SHP77 (cell line): ENCODE measurements around the gene BAX.
A peak's percentile ranks its signal among the peaks of the same experiment; 100 is the strongest.

Source experiments
- DNase-seq, 2 experiments: peaks; one replicate each; lab custom pipeline; 2025; lab: John Stamatoyannopoulos, UW

BAX gene

GRCh38 chr19:48985711-48986110, 31.0 kb downstream of the BAX start:
- no peak for DNase-seq

DNA sequence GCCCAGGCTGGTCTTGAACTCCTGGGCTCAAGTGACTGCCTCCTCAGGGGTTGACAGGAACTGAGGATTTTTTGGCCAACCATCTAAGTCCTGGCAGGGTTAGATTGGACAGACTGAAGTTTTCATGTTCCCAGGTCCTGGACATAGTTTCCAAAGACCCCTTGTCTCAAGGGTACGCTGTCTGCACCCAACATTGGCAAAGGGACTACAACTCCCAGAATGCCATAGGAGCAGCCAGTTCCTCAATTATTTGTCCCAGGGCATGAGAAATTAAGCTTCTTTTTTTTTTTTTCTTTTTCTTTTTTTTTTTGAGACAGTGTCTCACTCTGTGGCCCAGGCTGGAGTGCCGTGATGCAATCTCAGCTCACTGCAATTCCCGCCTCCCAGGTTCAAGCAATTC, 31.5 kb downstream of the BAX start:
- no peak for DNase-seq

DNA sequence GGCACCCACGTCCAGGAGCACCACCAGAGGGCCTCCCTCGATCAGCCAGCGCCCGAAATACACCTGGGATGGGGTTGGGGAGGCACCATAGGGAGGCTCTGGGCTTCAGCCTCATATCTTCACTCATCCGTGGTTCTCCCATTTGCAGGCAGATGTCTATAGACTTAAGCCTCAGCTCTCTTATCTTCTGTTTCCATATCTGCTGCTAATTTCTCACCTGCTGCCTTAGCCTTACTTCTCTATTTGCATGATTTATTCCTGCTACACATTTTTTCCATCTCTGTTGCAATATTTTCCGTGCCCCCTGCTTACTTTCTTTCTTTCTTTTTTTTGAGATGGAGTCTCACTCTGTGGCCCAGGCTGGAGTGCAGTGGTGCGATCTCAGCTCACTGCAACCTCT, 32.6 kb downstream of the BAX start:
- DNase-seq: no peak

- no peak for DNase-seq
Observed at GRCh38 chr19:48988286-48988685, 33.6 kb downstream of the BAX start.

- DNase-seq: no peak
Observed at GRCh38 chr19:48988860-48989259, 34.2 kb downstream of the BAX start.

GRCh38 chr19:48989701-48990291, 35.1 kb downstream of the BAX start:
- DNase-seq: no peak

DNA sequence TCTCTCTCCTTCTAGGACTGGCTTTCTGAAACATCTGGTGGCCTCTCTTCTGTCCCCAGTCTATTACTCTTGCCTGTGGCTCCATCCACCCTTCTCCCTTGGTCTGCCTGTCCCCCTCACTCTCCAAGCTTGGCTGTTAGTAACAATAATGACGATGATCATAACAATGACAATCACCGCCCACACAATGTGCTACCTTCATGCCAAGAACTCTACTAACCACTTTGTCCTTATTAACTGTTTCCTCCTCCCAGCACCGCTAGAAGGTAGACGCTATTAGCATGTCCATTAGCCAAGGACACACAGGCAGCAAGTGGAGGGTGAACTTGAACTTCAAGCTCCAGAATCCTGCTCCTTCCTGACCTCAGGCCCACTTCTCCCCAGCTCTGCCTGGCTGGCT, 35.7 kb downstream of the BAX start:
- no peak for DNase-seq

GRCh38 chr19:48991011-48991609, 36.4 kb downstream of the BAX start:
- DNase-seq: no peak

- no peak for DNase-seq
Observed at GRCh38 chr19:48991873-48992580, 37.4 kb downstream of the BAX start.

DNA sequence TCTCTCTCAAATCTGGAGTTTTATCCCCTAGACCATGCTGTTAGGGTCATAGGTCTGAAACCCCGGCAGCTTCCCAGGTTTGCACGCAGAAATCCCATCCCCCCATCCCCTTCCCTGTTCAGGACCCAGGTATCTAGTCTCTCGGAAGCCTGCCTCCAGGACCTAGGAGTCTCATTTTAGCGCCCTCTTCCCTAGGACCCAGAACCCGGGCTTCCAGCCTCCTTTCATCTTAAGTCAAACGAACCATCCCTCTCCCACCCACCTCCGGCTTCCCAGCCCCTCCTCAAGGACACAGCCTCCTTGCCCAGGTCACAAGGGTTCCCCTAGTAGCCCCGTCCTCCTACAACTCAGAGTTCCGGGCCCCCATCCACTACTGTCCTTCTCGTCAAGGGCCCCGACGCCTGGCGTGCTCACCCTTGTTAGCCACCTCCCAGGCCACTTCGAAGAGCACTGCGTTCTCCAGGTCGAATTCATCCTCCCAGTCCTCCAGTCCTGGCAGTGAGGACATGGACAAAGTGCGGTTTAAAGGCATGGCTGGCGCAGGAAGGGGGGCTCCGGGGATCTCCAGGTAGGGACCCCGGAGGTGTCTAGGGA, 38.0 kb downstream of the BAX start:
- no peak for DNase-seq

DNA sequence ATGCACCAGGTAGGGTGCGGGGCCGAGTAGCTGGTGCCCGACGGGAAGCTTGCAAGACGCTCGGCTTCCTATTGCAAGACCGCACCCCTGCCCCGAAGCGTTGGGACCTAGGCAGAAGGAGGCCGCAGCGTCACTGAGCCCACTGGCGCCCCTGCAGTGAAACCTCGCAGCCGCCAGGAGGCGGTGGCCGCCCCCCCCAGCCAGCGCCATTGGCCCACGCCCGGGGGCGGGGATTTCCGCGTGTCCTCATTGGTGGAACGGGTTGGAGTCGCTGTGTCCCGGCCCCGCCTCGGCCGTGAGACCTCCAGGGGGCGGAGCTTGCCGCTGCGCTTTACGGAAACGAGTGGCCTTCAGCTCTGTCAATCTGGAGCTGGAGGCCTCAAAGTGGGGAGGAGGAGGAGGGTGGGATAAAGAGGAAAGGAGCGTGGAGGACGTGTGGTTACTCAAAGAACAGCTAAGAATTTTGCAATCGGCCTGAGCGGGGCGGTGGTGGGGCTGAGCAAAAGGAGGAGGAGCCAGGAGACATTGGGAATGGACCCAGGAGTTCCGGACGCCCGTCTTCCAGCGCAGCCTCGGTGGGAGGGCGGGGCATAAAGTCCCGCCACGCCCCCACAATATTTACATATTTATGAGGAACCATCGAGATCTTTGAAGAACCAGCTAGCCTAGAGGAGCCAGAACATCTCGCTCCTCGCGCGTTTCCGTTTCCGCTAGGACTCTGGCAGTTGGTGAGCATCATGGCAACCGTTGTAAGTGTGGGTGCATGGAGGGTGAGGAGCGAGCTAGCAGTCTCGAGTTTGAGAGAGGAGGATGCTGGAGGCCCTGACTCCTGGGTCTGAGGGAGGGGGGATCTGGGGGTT, 38.7 kb downstream of the BAX start, which contains the start of the genes GYS1 and RUVBL2:
GYS1 (minus strand) TSS at position 135 of the 860 bp plus-strand sequence. CDS start 197 bp downstream, outside the sequence.
RUVBL2 (plus strand) TSS at position 713 of the 860 bp plus-strand sequence; CDS start at position 738, 25 bp downstream.
- peak; percentile 98 to 99 for DNase-seq

DNA sequence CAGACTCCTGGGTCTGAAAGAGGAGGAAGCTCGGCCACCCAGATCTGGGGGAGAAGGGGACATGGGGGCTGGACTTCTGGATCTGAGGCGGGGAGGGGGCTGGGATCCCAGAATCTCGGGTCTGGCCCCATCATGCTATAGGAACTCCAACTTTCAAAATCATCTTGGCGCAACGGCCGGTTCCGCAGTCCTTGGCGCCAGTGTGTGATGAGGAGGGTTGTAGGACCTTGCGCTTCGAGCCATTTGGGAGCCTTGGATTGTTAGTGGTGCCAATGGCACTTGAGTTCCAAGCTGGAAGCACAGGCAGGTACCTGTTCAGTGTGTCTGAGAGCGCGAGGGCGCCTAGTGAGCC, 39.3 kb downstream of the BAX start:
- DNase-seq: no peak

- peak; percentile 70 to 79 for DNase-seq
Observed at GRCh38 chr19:48997972-48998371, 43.3 kb downstream of the BAX start.

DNA sequence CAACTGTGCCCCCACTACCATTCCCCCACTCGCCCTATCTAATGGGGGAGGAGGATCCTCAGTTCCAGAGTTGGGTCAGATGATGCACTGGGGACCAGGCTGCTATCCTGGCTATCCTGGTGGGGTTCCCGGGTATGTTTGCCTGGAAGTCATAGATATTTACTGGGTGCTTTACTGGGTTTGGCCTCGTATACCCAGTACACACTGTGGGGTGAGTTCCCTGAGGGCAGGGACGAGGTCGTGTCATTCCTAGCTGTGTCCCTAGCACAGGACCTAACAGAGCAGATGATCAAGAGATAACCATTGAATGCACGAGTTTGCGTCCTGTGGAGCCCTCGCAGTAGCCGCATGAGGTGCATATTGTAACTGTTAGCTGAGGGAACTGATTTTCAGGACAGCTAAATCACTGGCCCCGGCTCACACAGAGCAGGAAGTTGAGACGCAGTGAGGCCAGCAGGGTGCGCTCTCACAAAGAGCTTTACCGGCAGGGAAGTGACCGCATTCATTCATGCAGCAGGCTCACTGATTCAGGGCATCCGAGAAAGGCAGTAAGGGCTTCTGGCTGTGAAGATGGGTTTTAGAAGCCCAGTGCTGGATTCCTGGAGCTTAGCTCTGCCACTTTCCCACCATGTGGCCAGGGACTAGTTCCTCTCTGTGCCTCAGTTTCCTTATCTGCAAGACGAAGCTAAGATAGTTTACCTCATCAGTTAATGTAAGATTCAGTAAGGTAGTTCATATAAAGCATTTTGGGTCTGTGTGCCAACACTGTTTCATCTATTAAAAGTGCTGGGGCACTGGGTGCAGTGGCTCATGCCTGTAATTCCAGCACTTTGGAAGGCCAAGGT, 45.0 kb downstream of the BAX start:
- DNase-seq: peak in 1 of 2 experiments; percentile 40

DNA sequence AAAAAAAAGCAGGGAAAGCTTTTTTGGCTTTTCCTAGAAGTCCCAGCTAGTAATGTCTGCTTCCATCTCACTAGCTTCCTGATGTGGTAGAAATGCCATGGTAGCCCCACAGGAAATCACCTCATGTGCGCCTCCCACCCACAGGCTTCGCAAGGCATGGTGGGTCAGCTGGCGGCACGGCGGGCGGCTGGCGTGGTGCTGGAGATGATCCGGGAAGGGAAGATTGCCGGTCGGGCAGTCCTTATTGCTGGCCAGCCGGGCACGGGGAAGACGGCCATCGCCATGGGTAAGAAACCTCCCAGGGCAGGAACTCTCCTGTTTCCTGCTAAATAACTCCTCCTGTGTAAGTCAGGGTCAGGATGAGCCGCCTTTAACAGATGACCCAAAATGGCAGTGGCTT, 49.5 kb downstream of the BAX start:
- no peak for DNase-seq

- no peak for DNase-seq
Observed at GRCh38 chr19:49004964-49005614, 50.4 kb downstream of the BAX start.

DNA sequence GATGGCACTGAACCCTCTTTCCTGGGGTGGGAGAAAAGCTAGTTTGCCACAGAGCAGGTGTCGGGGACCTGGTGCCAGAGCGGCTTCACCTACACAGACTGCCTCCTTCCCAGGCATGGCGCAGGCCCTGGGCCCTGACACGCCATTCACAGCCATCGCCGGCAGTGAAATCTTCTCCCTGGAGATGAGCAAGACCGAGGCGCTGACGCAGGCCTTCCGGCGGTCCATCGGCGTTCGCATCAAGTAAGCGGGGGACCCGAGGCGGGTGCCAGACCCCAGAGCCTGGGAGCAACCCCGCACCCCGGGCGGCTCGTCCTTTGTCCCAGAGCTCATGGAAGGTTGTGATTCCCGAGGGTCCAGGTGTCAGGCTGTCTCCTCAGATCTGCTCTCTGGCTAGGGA, 52.2 kb downstream of the BAX start:
- no peak for DNase-seq

GRCh38 chr19:49009828-49010227, 55.2 kb downstream of the BAX start:
- no peak for DNase-seq

DNA sequence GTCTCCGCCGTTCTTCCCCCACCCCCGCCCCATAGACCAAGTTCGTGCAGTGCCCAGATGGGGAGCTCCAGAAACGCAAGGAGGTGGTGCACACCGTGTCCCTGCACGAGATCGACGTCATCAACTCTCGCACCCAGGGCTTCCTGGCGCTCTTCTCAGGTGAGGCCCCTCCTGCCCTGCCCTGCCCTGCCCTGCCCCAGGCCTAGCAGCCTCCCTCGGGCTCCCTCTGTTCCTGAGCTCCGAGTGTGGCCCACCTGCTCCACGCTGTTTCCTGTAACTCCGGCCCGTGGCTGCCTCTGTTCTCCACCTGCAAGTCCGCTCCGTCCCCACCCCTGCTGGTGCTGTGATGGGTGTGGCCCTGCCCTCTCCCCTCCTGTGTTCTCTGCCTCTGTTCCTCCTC, 55.8 kb downstream of the BAX start:
- no peak for DNase-seq

GRCh38 chr19:49011194-49011593, 56.5 kb downstream of the BAX start:
- DNase-seq: no peak
